NK-92 treated with Interleukin-12 subunit alpha and Interleukin-12 subunit beta, amount 100 ng/mL, for 24 hours (cell line): Measurements from ENCODE around the gene FCMR.
"Not testable (repeated sequence)": the region's sequence is repeated elsewhere in the genome, so short reads cannot be mapped to it uniquely, and the experiment has no call there.

Source experiments
- DNase-seq: peaks from one replicate; lab custom pipeline; 2025; lab: John Stamatoyannopoulos, UW

Gene FCMR

DNA sequence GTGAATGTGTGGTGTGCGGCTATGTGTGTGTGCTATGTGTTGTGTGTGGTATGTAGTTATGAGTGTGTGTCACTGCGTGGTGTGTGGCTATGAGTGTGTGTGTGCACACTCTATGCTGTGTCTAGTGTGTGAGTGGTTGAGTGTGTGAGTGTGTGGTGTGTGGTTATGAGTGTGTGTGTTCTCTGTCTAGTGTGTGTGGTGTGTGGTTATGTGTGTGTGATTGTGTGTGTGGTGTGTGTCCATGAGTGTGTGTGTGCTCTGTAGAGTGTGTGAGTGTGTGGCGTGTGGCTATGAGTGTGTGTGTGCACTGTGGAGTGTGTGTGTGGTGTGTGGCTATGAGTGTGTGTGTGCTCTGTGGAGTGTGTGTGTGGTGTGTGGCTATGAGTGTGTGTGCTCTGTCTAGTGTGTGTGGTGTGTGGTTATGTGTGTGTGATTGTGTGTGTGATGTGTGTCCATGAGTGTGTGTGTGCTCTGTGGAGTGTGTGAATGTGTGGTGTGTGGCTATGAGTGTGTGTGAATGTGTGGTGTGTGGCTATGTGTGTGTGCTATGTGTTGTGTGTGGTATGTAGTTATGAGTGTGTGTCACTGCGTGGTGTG, 2.3 kb upstream of the FCMR start:
- not testable (repeated sequence) for DNase-seq

DNA sequence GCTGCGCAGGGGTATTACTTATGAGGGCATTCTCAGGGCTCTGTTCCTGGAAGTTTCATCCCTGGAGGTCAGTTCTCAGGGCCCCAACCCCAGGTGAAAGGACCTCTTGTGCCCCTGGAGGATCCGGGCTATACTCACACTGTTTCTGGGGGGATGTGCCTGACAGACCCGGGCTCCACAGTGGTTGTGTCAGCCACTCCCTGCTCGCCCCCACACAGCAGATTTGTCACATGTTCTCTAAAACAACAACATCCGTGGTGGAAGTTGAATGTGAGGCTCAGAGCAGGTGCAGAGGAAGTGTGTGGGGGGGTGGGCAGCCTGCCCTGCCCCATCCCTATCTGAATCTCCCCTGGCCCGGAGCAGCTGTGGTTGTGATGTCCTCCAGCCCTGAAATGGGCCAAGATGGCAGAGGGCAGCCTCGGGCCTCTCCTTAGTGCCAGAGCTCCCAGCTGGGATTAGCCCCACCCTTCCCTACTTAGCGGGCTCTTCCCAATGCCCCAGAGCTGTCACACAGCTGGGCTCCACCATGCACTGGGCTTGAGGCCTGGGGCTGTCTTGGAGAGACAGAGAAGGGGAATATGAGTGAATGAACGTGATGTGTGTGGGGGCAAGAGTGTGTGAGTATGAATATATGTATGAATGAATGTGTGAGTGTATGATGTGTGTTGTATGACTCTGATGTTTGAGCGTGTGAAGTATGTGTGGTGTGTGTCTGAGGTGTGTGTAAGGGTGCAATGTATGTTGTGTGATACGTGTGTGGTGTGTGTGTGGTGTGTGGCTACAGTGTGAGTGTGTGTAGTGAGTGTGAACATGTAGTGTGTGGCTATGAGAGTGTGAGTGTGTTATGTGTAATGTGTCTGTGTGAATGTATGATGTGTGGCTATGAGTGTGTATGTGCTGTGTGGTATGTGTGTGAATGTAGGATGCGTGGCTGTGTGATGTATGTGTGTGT, 1.5 kb upstream of the FCMR start:
- DNase-seq: peak; percentile 64

DNA sequence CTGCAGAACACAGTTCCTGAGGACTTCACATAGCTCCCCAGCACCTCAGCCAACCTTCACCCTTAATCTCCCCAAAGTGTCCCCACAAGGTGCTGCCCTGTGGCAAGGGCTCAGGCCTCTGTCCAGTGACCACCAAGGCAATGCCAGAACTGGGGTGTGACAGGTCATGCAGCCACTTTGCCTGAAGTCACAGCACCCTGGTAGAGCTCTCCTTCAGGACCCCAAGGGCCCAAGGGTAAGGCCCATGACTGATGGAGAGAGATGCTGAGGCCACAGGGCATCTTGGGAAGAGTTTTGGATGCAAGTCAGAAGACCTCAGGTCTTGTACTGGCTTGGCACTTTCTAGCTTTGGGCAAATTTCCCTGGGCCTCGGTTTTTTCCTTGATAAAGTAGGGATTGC, 783 bp upstream of the FCMR start:
- no peak for DNase-seq

DNA sequence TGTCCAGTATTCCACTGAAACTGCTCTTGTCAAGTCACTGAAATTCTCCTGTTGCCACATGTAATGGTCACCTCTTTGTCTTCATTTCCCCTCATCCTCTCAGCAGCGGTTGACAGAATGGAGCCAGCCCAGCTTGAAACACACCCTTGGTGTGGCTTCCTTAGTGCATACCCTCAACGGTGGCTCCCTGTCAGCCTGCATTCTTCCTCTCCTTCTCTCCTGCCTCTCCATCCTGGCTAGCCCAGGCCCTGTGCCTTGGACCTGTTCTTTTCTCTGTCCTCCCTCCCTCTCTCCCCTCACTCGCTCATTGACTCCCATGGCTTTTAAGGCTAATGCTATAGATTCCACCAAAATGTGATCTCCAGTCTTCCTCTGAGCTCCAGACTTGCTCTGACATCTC, 3.7 kb downstream of the FCMR start:
- DNase-seq: no peak

DNA sequence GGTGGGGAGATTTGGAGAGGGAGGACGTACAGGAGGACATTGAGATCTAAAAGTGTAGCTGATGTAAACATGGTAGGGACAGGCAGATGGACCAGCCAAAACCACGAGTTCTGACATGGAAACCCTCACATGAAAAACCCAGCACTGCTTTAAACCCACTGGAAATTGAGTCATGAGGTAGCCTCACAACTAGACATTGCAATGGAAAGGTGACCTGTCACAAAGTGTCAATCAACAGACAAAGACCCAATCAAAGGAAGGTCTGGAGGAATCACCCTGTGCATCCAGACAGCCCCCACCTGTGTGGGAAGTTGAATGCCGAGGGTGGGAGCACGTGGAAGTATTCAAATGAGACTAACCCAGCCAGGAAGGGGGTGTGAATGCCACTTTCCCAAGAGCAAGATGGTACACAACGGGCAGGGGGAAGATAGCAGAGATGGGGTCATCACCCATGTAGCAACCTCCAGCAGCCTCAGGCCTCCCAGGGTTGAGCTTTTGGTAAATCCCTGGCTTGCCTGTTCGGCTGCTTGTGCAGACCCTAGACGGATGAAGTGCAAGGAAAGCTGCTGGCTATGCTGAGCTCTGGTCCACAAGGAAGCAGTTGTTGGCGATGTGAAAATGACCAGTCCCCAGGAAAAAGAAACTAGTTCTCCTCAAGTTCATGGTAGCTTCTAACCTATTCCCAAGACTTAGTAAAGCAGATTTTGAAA, 5.6 kb downstream of the FCMR start:
- DNase-seq: no peak

DNA sequence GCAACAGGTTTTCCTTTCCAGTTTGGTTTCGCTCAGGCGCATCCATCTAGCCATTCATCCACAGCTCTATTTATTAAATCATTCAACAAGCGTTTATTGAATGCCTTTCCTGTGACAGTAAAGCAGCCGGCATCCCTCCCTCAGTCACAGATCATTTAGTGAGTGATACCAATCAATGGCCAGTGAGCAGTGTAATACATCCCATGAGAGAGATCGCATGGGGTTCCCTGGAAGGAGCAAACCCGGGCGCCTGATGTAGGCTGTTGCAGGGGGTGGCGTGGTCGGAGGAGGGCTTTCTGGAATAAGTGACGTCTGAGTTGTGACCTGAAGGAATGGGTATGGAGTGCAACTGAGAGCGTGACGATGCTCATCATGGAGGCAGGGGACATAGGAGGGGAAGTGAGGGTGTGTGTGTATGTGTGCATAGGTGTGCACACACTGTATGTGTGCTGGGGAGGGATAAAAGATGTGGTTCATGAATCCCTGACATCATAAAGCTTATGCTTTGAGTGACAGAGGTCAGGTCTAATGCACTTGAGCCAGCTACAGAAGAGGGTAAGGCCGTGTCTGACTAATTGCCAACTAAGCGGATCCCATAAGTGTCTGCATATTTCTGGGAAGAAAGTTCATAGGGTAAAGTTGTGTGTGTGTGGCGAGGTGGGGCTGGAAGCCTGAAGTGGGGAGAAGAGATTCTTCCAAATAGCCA, 6.6 kb downstream of the FCMR start:
- DNase-seq: no peak

DNA sequence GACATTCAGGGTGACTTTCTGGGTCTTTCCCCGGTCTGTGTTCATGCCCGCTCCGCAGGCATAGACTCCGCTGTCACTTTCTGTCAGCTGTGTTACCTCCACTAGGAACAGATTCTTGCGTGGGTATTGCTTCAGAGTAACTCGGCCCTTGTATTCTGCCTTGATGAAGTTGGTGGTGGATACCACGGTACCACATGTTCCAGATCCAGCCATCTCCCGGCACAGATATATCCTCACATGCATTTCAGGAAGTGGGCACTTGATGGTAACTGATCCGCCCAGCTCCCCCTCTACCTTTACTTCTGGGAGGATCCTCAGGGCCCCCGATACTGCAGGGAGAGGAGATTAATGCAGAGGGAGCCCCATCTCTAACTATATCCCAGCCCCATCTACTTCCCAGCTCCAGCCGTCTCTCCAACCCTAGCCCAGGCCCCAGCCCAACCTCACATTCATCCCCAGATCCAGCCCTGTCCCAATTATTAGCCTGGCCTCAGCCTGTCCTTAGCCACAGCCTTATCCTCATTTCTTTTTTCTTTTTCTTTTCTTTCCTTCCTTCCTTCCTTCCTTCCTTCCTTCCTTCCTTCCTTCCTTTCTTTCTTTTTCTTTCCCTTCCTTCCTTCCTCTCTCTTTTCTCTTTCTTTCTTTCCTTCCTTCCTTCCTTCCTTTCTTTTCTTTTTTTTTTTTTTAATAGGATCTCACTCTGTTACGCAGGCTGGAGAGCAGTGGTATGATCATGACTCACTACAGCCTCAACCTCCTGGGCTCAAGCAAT, 7.8 kb downstream of the FCMR start:
- DNase-seq: no peak

DNA sequence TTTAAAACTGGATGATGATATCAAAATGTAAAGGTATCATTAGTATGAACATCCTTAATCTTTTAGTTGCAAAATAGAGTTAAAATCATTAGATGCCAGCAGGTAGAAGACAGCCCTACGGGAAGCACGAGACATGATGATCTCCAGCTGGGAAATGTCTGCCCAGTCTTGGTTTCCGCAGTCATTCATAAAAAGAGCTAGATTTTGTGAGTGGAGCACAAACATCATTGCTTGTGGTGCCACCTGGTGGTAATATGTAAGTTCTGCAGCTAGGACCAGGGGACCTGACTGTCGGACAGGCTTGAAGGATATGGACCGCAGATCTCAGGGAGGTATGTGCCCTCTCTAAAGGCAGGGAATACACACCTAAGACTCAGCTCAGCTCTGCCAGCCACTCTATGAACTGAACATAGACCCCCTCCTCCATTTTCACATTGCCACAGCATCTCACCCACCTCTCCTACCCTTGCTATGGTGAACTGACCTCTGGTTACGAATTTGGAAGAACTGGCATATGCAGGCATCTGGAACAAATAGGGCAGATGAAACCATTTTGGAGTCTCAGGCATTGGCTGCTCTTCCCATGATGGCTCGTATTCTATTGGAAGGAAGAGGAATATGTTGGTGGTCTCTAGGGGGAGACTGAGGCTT, 9.2 kb downstream of the FCMR start:
- DNase-seq: peak; percentile 36

DNA sequence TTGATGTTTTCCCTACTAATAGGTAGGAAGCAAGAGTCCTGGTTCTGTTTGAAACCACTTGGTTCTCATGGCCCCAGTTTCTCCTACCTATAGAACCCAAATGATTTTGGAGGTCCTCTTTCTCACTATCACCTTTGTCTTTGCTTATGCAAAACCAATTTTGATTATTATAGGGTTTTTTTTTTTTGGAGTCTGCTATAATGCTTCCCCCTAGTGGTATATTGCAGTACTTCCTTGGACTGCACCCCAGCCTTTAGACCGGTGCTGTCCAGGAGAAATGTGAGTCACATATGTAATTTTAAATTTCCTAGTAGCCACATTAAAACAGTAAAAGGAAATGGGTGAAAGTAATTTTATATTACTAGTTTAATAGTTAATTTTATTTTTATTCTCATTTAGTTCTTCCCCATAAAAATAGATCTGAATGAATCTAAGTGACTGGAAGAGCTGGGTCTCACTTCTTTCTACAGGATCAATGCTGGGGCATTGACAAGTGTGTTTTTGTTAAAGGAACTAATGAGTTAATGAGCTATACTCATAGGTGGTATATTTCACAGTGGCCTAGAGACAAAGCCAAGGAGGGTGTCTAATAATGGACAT, 10.6 kb downstream of the FCMR start:
- DNase-seq: no peak

DNA sequence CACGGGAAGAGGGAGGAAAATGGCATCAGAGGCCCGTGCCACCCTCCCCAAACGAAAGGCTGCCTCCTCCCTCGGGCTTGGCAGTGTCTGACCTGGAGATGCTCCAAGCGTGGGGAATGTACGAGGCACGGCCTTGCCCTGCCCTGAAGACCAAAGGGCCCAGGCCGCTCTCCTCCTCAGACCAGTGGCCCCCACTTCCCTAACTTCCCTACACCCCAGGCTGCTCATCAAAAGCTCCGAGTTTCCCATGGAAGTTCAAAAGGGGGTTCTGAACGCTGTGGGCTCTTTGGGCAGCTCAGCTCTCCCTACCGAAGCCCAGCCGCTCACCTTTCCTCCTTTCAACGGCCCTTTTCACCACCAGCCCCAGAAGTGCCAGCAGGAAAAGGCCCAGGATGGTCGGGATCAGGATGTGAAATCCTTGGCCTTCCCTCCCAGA, 11.8 kb downstream of the FCMR start:
- DNase-seq: no peak

DNA sequence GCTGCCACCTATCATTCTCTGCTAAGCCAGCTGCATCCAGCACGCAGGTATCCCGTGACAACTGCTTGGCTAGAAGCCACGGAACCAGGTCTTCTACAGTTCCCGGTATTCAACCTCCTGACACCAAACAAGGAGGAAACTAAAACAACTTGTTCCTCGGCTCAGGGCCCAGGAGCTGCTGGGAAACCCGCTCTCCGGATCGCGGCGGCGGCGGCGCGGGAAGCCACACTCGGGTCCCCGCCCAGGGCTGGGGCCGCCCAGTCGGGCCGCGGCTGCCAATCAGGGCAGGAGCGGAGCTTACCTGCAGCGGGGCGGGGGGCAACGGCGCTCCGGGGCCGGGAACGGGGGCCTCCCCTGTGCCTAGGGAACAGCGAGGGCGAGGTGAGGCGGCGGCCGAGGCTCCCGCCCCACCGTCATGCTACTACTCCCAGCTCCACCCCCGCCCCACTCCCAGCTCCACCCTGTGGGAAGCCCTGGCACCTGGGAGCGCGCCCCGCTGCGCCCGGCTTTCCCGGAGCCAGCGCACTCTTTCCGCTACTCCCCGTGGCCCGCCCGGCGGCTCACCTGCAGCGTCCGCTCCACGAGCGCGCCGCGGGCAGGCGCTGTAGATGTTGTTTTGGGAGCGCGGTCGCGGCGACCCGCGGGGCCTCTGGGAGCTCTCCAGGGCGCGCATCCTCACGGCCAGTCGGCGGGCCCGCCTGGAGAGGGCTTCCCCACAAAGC, 12.4 kb downstream of the FCMR start:
- DNase-seq: no peak

DNA sequence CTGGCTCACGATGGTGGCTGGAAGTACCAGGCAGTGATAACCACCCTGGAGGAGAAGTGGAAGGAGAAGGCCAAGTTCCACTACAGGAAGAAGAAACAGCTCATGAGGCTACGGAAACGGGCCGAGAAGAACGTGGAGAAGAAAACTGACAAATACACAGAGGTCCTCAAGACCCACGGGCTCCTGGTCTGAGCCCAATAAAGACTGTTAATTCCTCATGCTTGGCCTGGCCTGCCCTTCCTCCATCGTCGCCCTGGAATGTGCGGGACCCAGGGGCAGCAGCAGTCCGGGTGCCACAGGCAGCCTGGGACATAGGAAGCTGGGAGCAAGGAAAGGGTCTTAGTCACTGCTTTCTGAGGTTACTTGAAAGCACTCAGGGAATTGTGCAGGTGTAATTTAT, 13.7 kb downstream of the FCMR start:
- no peak for DNase-seq

DNA sequence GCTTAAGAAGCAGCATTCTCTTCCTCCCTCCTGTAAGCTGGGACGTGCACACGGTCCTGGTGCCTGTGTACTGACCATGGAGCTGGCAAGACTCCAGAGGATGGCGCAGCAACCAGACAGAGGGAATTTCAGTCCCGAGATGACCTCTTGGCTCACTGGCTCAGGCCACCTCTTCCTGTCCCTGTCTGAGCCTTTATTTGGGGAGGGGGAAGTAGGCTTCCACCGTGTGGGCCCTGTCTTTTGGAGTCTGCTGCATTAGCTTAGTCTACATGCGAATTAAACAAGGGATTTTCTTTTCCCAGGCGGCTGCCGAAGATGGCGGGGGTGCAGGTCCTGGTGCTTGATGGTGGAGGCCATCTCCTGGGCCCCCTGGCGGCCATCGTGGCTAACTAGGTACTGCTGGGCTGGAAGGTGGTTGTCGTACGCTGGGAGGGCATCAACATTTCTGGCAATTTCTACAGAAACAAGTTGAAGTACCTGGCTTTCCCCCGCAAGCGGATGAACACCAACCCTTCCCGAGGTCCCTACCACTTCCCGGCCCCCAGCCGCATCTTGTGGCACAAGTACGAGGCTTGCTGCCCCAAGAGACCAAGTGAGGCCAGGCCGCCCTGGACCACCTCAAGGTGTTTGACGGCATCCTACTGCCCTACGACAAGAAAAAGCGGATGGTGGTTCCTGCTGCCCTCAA, 14.3 kb downstream of the FCMR start:
- no peak for DNase-seq

DNA sequence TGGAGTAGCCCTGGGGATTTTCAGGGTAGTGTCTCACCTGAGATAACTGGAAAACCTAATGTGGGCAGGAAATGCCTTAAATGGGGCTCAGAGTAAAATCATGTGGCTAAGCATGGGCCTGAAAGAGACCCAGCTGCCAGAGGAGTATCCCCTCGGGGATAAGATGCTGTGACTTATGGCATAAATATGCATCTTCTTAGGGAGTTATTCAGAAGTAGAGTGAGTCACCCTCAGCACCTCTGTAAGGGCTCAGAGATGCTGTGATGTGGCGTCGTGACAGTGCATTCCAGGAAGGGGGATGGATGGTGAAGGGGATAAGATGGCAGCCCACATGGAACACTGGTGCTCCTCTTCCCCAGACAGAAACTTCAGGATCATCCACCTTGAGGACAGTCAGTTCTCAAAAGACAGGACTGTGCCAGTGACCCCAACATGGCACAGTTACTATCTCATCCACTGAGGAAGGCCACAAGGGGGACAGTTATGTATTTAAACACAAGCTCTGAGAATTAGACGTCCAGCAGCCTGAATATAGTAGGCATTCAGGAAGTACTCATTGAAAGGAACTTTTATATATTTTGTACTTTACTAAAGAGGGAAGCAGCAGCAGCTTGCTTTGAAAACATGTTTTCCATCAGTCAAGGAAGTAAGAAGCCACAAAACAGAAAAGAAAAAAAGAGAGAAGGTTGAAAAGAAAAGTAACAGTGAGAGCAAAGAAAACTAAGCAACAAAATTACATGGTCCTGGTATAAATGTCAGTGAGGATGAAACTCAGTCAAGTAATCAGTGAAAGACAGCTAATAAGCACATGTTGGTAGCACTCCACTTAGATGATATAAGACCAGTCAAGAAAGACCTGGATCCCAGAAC, 16.2 kb downstream of the FCMR start:
- no peak for DNase-seq

DNA sequence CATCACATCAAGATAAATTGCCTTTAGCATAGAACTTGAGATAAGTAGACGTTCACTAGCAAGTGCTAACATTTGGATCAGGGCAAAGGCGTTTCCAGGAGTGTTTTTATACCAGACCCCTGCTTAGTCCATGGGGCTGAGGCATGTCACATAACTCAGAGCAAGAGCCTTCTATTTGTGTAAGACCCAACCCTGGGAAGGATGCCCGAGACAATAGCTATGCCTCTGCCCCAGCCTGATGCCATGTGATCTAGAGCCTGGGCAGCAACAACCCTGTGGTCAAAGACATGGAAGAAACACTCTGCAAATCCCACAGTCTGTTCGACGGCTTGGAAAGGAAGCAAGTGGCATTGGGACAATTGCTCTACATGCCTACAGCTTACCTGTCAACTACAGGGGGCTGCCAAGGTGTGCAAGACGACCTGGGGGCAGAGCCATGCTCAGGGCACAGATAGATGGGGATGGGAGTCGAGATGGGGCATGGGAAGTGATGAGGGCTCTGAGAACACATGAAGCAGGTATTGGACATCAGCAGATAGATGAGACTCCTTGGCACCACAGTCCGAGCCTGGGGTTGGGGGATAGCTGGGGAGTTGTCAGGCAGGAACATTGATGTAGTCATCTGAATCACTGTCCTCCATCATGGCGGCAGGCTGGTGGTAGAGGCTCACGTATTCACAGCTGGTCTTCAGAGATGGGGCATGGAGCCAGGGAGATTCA, 17.2 kb downstream of the FCMR start:
- no peak for DNase-seq

DNA sequence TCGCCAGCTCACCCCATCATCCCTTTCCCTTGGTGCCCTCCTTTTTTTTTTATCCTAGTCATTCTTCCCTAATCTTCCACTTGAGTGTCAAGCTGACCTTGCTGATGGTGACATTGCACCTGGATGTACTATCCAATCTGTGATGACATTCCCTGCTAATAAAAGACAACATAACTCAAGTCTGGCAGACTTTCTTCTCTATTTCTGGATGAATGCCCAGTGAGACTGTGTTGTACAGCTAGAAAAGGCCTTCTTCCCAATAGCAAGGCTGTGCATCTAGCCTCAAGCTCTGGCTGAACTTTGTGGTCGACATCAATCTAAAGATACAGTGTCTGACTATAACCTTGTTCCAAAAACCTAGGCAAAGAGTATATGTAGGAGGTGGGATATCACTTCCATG, 18.1 kb downstream of the FCMR start:
- DNase-seq: no peak

DNA sequence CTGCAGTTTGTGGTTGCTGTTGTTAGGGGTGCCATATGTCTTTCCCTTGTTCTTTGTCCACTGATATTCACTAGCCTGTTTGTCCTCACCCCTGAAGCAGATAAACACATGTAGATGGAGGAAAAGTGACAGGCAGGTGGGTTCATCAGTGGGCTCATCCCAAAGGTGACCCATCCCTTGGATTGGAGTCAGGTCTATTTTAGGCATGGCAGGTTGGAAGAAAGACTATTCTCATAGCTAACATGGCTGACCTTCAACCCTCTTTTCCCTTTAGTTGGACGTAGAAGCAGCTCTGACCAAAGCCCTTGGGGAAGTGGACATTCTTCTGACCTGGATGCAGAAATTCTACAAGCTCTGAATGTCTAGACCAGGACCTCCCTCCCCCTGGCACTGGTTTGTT, 19.0 kb downstream of the FCMR start:
- DNase-seq: no peak

DNA sequence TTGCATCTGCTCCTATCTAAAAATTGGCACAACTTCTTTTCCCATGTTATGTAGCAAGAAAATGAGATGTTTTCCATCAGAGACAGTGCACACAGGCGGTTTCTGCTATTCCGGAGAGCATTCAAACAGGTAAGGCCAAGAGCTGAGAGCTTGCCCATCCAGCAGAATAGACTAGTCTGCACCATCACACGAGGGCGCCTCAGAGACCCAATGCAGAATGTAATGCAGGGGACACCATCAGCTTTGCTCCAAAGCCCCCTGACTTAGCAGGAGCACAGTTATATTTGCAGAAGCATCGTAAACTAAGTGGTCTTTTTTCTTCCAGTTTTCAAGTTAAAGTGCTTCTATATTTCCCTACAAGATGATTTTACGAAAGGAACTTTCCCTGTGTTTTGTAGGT, 19.8 kb downstream of the FCMR start:
- DNase-seq: no peak
